GM04504 (cell line): Measurements from ENCODE around the gene RAF1.
A peak's percentile ranks its signal among the peaks of the same experiment; 100 is the strongest.
"Not testable (repeated sequence)": the region's sequence is repeated elsewhere in the genome, so short reads cannot be mapped to it uniquely, and the experiment has no call there.

Experiments used
- DNase-seq: peaks from one replicate; pipeline ENCODE4 v3.0.0-alpha.2; 2012; ENCODE audit warnings: low read depth

The RAF1 gene

GRCh38 chr3:12675115-12675810, 11.3 kb upstream of the RAF1 start:
- no peak for DNase-seq

- not testable (repeated sequence) for DNase-seq
Measured at GRCh38 chr3:12673956-12674736, 10.2 kb upstream of the RAF1 start.

GRCh38 chr3:12671120-12671450, 7.2 kb upstream of the RAF1 start:
- no peak for DNase-seq

- DNase-seq, result no peak
Measured at GRCh38 chr3:12670365-12671119, 6.6 kb upstream of the RAF1 start.

GRCh38 chr3:12663401-12663935, 449 bp downstream of the RAF1 start:
- no peak for DNase-seq

GRCh38 chr3:12662593-12663400, 1.1 kb downstream of the RAF1 start:
- no peak for DNase-seq

- no peak for DNase-seq
Measured at GRCh38 chr3:12661926-12662592, 1.9 kb downstream of the RAF1 start.

GRCh38 chr3:12661375-12661774, 2.5 kb downstream of the RAF1 start:
- not testable (repeated sequence) for DNase-seq

GRCh38 chr3:12660196-12660595, 3.7 kb downstream of the RAF1 start:
- no peak for DNase-seq

GRCh38 chr3:12659316-12660015, 4.5 kb downstream of the RAF1 start:
- no peak for DNase-seq

- peak; percentile 93 for DNase-seq
Measured at GRCh38 chr3:12658593-12659058, 5.3 kb downstream of the RAF1 start.

GRCh38 chr3:12656850-12657249, 7.1 kb downstream of the RAF1 start:
- DNase-seq, result no peak

- DNase-seq, result no peak
Measured at GRCh38 chr3:12656193-12656592, 7.7 kb downstream of the RAF1 start.

- no peak for DNase-seq
Measured at GRCh38 chr3:12655701-12656100, 8.2 kb downstream of the RAF1 start.

- no peak for DNase-seq
Measured at GRCh38 chr3:12653747-12654146, 10.2 kb downstream of the RAF1 start.

GRCh38 chr3:12648384-12648959, 15.4 kb downstream of the RAF1 start:
- DNase-seq, result no peak

GRCh38 chr3:12644331-12644937, 19.5 kb downstream of the RAF1 start:
- DNase-seq, result no peak

GRCh38 chr3:12643724-12644123, 20.2 kb downstream of the RAF1 start:
- no peak for DNase-seq

GRCh38 chr3:12643010-12643380, 20.9 kb downstream of the RAF1 start:
- no peak for DNase-seq

- DNase-seq, result not testable (repeated sequence)
Measured at GRCh38 chr3:12640853-12641252, 23.1 kb downstream of the RAF1 start.
